ENCODE results near the gene SPRR1A.

DNA sequence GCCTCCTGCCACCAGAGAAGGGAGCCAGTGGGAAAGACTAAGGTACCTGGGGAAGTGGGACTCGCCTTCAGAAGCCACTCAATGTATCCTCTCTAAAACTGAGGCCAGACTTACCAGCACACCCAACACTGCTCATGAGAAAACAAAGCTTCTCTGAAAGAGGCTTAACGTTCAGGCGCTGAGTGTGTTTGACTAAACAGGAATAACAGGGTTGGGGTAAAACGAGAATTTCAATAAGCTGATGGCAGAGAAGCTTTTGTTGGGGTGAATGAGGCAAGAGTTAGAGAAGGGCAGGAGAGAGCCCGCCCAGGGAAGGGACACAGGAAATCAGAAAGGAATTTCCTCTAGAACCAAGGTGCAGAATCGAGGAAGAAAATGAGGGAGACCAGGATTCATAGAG lies 15.9 kb downstream of the SPRR1A start:
- TF ChIP-seq, protein P1, sequence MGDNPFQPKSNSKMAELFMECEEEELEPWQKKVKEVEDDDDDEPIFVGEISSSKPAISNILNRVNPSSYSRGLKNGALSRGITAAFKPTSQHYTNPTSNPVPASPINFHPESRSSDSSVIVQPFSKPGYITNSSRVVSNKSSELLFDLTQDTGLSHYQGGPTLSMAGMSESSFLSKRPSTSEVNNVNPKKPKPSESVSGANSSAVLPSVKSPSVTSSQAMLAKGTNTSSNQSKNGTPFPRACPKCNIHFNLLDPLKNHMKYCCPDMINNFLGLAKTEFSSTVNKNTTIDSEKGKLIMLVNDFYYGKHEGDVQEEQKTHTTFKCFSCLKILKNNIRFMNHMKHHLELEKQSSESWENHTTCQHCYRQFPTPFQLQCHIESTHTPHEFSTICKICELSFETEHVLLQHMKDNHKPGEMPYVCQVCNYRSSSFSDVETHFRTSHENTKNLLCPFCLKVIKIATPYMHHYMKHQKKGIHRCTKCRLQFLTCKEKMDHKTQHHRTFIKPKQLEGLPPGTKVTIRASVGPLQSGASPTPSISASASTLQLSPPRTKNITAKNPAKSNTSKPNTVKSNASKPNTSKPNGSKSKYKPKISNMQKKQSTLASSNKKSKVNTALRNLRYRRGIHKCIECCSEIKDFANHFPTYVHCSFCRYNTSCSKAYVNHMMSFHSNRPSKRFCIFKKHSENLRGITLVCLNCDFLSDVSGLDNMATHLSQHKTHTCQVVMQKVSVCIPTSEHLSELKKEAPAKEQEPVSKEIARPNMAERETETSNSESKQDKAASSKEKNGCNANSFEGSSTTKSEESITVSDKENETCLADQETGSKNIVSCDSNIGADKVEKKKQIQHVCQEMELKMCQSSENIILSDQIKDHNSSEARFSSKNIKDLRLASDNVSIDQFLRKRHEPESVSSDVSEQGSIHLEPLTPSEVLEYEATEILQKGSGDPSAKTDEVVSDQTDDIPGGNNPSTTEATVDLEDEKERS (tag by site-specific recombination; IDR thresholded peaks at IDR 0.05) = no peak
- no peak for TF ChIP-seq ZNF239 (tag by site-specific recombination; IDR thresholded peaks at IDR 0.05)
- TF ChIP-seq, protein P2, sequence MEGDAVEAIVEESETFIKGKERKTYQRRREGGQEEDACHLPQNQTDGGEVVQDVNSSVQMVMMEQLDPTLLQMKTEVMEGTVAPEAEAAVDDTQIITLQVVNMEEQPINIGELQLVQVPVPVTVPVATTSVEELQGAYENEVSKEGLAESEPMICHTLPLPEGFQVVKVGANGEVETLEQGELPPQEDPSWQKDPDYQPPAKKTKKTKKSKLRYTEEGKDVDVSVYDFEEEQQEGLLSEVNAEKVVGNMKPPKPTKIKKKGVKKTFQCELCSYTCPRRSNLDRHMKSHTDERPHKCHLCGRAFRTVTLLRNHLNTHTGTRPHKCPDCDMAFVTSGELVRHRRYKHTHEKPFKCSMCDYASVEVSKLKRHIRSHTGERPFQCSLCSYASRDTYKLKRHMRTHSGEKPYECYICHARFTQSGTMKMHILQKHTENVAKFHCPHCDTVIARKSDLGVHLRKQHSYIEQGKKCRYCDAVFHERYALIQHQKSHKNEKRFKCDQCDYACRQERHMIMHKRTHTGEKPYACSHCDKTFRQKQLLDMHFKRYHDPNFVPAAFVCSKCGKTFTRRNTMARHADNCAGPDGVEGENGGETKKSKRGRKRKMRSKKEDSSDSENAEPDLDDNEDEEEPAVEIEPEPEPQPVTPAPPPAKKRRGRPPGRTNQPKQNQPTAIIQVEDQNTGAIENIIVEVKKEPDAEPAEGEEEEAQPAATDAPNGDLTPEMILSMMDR (tag by site-specific recombination; IDR thresholded peaks at IDR 0.05) = no peak

Measured in HEK293 (cell line).